WTC11 (cell line): Measurements from ENCODE around the gene VWF. TPM values are rescaled to one million over a fixed set of nuclear protein-coding genes. Genes with fewer than 3 reads are reported as not detected.

ENCODE experiments used
- ATAC-seq: fragments of 200-7000 bp; cut with Tn5 transposase; 2 replicates; pipeline ENCODE4 v1.10.0; 2021; ENCODE audit warnings: mild to moderate bottlenecking, moderate library complexity
- CTCF ChIA-PET: fragments of 300-600 bp; sonication (Branson Sonifier 250); formaldehyde crosslinking; loops from one replicate; lab custom pipeline; 2021; ENCODE audit warnings: antibody characterized with exemption; lab: Charles Lee
- POLR2A ChIA-PET: fragments of 350-600 bp; sonication (Branson Sonifier 250); formaldehyde crosslinking; loops from one replicate; lab custom pipeline; 2021; ENCODE audit warnings: antibody characterized with exemption; lab: Charles Lee
- DNase-seq: peaks from one replicate; pipeline ENCODE4 v3.0.0; 2021; ENCODE audit warnings: low spot score
- H3K27ac Mint-ChIP-seq: 2 replicates; pipeline ENCODE4 v1.8.0; 2021; ENCODE audit warnings: mixed read lengths
- H3K27me3 Mint-ChIP-seq: 2 replicates; pipeline ENCODE4 v1.8.0; 2021; ENCODE audit warnings: low read depth, mild to moderate bottlenecking, moderate library complexity, mixed read lengths
- H3K36me3 Mint-ChIP-seq: 2 replicates; pipeline ENCODE4 v1.8.0; 2021; ENCODE audit warnings: mixed read lengths
- H3K4me1 Mint-ChIP-seq: 2 replicates; pipeline ENCODE4 v1.8.0; 2022; ENCODE audit warnings: mixed read lengths
- H3K4me3 Mint-ChIP-seq: 2 replicates; pipeline ENCODE4 v1.8.0; 2021; ENCODE audit warnings: mild to moderate bottlenecking, moderate library complexity, mixed read lengths
- H3K9me3 Mint-ChIP-seq: 2 replicates; pipeline ENCODE4 v1.8.0; 2021; ENCODE audit warnings: mixed read lengths
- CBFB ChIP-seq: sonication (generic); formaldehyde crosslinking; IDR thresholded peaks from 2 replicates; pipeline ENCODE4 v1.8.1; 2022; ENCODE audit warnings: mild to moderate bottlenecking, low read depth, missing genetic modification reagents
- CREB1 ChIP-seq: sonication (generic); formaldehyde crosslinking; IDR thresholded peaks from 2 replicates; pipeline ENCODE4 v1.8.0; 2023; ENCODE audit warnings: mild to moderate bottlenecking, missing genetic modification reagents
- ESRRA ChIP-seq: sonication (generic); formaldehyde crosslinking; IDR thresholded peaks from 2 replicates; pipeline ENCODE4 v1.8.1; 2022; ENCODE audit warnings: mild to moderate bottlenecking, missing genetic modification reagents, borderline replicate concordance
- FOXP1 ChIP-seq: sonication (generic); formaldehyde crosslinking; IDR thresholded peaks from 2 replicates; pipeline ENCODE4 v1.8.0; 2022; ENCODE audit warnings: missing genetic modification reagents, mild to moderate bottlenecking, moderate library complexity, borderline replicate concordance
- GABPB1 ChIP-seq: sonication (generic); formaldehyde crosslinking; IDR thresholded peaks from 2 replicates; pipeline ENCODE4 v1.8.1; 2023; ENCODE audit warnings: mild to moderate bottlenecking, missing genetic modification reagents
- GTF2I ChIP-seq: fragments of 250-450 bp; sonication (Bioruptor Pico); conservative IDR thresholded peaks from 2 replicates; pipeline ENCODE4 v1.4.0; 2021; ENCODE audit warnings: mild to moderate bottlenecking
- HMGA2 ChIP-seq: fragments of 250-450 bp; sonication (Bioruptor Pico); IDR thresholded peaks from 2 replicates; pipeline ENCODE4 v1.4.0; 2021; ENCODE audit warnings: mild to moderate bottlenecking, moderate library complexity
- NFE2L1 ChIP-seq: sonication (generic); formaldehyde crosslinking; IDR thresholded peaks from 2 replicates; pipeline ENCODE4 v1.8.1; 2023; ENCODE audit warnings: missing genetic modification reagents
- PRRX2 ChIP-seq: fragments of 250-450 bp; sonication (Bioruptor Pico); IDR thresholded peaks from 2 replicates; pipeline ENCODE4 v1.8.0; 2021; ENCODE audit warnings: mild to moderate bottlenecking
- RORB ChIP-seq: fragments of 250-450 bp; sonication (Bioruptor Pico); IDR thresholded peaks from 2 replicates; pipeline ENCODE4 v1.9.0; 2021; ENCODE audit warnings: mild to moderate bottlenecking
- SP1 ChIP-seq: sonication (generic); formaldehyde crosslinking; conservative IDR thresholded peaks from 2 replicates; pipeline ENCODE4 v1.8.1; 2022; ENCODE audit warnings: missing genetic modification reagents
- TEAD4 ChIP-seq: sonication (generic); formaldehyde crosslinking; IDR thresholded peaks from 2 replicates; pipeline ENCODE4 v1.8.0; 2022; ENCODE audit warnings: mild to moderate bottlenecking, missing genetic modification reagents
- TP53 ChIP-seq: sonication (generic); formaldehyde crosslinking; IDR thresholded peaks from 2 replicates; pipeline ENCODE4 v1.8.1; 2023; ENCODE audit warnings: mild to moderate bottlenecking, missing genetic modification reagents
- ZNF138 ChIP-seq: sonication (generic); formaldehyde crosslinking; conservative IDR thresholded peaks from 2 replicates; pipeline ENCODE4 v1.8.1; 2022; ENCODE audit warnings: mild to moderate bottlenecking, moderate library complexity, missing genetic modification reagents
- ZNF219 ChIP-seq: sonication (generic); formaldehyde crosslinking; IDR thresholded peaks from 2 replicates; pipeline ENCODE4 v1.8.0; 2023; ENCODE audit warnings: missing genetic modification reagents, mild to moderate bottlenecking, borderline replicate concordance
- ZNF232 ChIP-seq: sonication (generic); formaldehyde crosslinking; IDR thresholded peaks from 2 replicates; pipeline ENCODE4 v1.8.0; 2022; ENCODE audit warnings: mild to moderate bottlenecking, missing genetic modification reagents
- ZNF263 ChIP-seq: sonication (generic); formaldehyde crosslinking; IDR thresholded peaks from 2 replicates; pipeline ENCODE4 v1.8.1; 2022; ENCODE audit warnings: low read depth, mild to moderate bottlenecking, moderate library complexity, missing genetic modification reagents
- total RNA-seq: library from RNA; stranded (reverse); gene quantifications from 3 replicates; pipeline ENCODE4 v1.2.3, GENCODE V29; 2021
- TF ChIP-seq, protein P1 (sequence below): sonication (generic); formaldehyde crosslinking; IDR thresholded peaks from 2 replicates; pipeline ENCODE4 v1.8.1; 2022; ENCODE audit warnings: missing genetic modification reagents, borderline replicate concordance

The VWF gene
- total RNA-seq, 1 experiment from 2014 or later: 0.48 TPM

DNA sequence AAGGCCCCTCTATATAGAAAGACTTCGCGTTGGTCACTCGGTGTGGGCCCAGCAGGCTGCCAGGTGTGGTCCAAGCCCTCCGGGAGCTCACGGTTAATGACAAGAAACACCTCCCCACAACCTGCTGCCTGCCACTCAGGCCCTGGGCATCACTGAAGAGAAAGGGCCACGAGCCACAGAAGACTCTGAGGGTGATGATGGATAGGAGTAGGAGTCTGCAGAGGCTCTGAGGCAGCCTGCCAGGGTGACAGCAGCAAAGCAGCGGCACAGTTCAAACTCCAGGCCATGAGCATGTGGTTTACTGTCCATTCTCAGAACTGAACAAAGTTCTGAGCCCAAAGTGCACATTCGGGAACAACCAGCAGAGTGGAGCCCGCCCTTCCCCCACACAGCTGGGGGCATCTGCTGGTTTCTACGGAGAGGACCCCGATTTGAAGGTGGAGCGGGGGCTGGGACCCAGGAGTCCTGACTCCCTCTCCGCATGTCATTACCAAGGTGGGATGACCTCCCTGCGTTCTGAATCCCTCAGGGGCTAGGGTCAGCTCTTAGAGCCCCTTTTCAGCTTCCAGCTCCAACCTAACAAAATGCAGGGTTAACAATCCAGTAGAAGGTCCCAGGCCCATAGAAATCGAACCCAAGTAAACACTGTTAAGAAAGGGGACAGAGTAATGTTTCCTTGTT, 65.8 kb downstream of the VWF start:
- no peak for DNase-seq
- Mint-ChIP-seq H3K36me3 (no peaks in the 10 kb centered on the region), H3K27ac (no peak overlapping the region), H3K4me3 (peak overlapping the region; percentile 68; the same call in 1 of the 2 replicates), H3K9me3 (no peaks in the 10 kb centered on the region), H3K4me1 (peaks cover 32% of the 10 kb centered on the region), H3K27me3 (peaks cover 6% of the 10 kb centered on the region; the same call in 1 of the 2 replicates)
- CTCF ChIA-PET: interaction anchor here (0.7 to 6.3 kb wide), 23 partner anchors 9 to 267 kb away, joined by 3 to 77 read pairs (median 6); partner anchors contain the start of gene CD9
- ATAC-seq: no peak
- 0 out of 2 replicates have a peak, but pooled peaks have one; percentile 17 for TF ChIP-seq GABPB1 (CRISPR knock-in tag)
- TF ChIP-seq NFE2L1 (CRISPR knock-in tag): no peak
- TF ChIP-seq ZNF219: no peak
- TF ChIP-seq PRRX2 (CRISPR knock-in tag): no peak
- no peak for TF ChIP-seq HMGA2
- POLR2A ChIA-PET: interaction anchor here (1.1 kb wide), 1 partner anchor 135 kb away, joined by 4 read pairs; no protein-coding TSS in a partner anchor

DNA sequence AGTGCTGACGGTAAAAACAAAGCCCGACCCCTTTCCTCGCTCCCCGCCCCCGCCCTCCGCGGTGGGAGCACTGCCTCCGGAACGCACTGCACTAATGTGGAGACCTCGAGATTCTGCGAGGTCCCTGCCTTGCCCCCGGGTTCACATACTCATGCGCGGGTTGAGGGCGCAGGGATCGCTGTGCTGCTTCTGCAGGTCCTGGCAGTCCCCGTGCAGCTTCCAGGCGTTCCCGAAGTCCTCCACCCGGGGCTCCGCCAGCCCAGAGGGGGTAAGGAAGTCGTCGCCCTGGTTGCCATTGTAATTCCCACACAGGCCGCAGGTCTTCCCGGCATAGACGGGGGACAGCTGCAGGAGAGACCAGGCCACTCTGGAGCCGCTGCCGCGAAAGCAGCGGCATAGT, 66.8 kb downstream of the VWF start:
- ChIA-PET CTCF (interaction anchor here (0.5 to 6.3 kb wide), 26 partner anchors 10 to 501 kb away, joined by 3 to 77 read pairs (median 5); partner anchors contain the start of genes CD9 and VAMP1), POLR2A (interaction anchor here (0.6 to 1.1 kb wide), 3 partner anchors 70 to 413 kb away, joined by 3 to 4 read pairs (median 3); partner anchors contain the start of gene VAMP1)
- Mint-ChIP-seq H3K27me3 (peaks cover 6% of the 10 kb centered on the region; the same call in 1 of the 2 replicates), H3K27ac (peak overlapping the region; percentile 36), H3K9me3 (no peaks in the 10 kb centered on the region), H3K4me3 (peak overlapping the region; percentile 68), H3K36me3 (no peaks in the 10 kb centered on the region), H3K4me1 (peaks cover 29% of the 10 kb centered on the region)
- DNase-seq (peak; percentile 78), ATAC-seq (peak; percentile 79)
- TF ChIP-seq CBFB (CRISPR knock-in tag) (0 out of 2 replicates have a peak, but pooled peaks have one; percentile 70), ZNF263 (CRISPR knock-in tag) (peak; percentile 89), FOXP1 (CRISPR knock-in tag) (0 out of 2 replicates have a peak, but pooled peaks have one; percentile 39), ESRRA (no peak), ZNF219 (no peak), TEAD4 (no peak), RORB (no peak), GTF2I (CRISPR knock-in tag) (no peak), ZNF232 (CRISPR knock-in tag) (no peak)
- TF ChIP-seq, protein P1, sequence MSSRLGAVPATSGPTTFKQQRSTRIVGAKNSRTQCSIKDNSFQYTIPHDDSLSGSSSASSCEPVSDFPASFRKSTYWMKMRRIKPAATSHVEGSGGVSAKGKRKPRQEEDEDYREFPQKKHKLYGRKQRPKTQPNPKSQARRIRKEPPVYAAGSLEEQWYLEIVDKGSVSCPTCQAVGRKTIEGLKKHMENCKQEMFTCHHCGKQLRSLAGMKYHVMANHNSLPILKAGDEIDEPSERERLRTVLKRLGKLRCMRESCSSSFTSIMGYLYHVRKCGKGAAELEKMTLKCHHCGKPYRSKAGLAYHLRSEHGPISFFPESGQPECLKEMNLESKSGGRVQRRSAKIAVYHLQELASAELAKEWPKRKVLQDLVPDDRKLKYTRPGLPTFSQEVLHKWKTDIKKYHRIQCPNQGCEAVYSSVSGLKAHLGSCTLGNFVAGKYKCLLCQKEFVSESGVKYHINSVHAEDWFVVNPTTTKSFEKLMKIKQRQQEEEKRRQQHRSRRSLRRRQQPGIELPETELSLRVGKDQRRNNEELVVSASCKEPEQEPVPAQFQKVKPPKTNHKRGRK (CRISPR knock-in tag): no peak

DNA sequence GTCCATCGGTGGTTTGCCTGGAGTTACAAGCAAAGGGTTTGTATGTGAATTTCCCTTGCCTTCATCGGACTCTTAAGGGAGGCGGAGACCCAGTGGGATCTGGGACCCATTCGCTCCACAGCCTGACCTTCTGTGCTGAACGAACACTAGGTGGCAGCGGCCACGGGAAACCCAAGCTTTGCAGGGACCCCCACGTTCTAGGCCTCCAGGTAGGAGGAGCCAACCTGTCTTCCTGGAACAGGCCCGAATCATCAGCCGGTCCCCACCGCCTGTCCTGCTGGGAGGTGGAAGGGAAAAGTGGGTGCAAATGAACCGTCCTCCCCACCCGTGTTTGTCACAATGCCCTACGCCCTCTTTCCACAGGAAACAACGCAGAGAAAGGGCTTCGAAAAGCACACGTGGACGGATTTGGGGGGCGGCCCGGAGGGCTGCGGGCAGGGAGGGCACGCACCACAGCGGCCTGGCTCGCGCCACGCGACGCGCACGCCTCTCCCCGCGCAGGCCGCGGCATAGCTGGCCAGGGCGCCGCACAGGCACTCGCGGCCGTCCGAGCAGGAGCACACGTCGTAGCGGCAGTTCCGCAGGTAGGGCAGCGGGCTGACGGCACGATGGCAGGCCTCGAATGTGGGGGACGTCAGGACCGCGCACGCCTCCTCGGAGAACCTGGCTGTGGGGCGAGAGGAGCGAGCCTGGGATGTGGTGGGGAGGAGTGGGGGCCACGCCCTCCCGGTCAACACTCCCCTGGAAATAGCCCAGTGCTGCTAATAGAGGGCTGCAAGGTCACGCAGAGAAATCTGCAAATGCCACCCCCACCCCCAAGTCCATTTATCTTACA, 67.8 kb downstream of the VWF start:
- ChIA-PET CTCF (interaction anchor here (1.0 to 6.3 kb wide), 18 partner anchors 11 to 894 kb away, joined by 3 to 77 read pairs (median 6); partner anchors contain the start of gene CD9), POLR2A (interaction anchor here (0.6 to 0.8 kb wide), 2 partner anchors 69 to 414 kb away, joined by 3 read pairs; partner anchors contain the start of gene VAMP1)
- Mint-ChIP-seq H3K27ac (no peak overlapping the region), H3K9me3 (no peaks in the 10 kb centered on the region), H3K4me3 (peak overlapping the region; percentile 59), H3K27me3 (peaks cover 6% of the 10 kb centered on the region), H3K36me3 (no peaks in the 10 kb centered on the region), H3K4me1 (peaks cover 29% of the 10 kb centered on the region)
- TF ChIP-seq SP1: peak; percentile 45; the same call in 1 of the 2 replicates
- TF ChIP-seq TP53 (CRISPR knock-in tag): 0 out of 2 replicates have a peak, but pooled peaks have one; percentile 25
- TF ChIP-seq ZNF138 (CRISPR knock-in tag): peak; percentile 64; the same call in 1 of the 2 replicates
- no peak for TF ChIP-seq CREB1 (CRISPR knock-in tag)
- DNase-seq: peak; percentile 70
- ATAC-seq: peak; percentile 79
